ENCODE measurements around the gene CTRB1. TPM values are rescaled to one million over a fixed set of nuclear protein-coding genes. Genes with fewer than 3 reads are reported as not detected.

Gene CTRB1
- total RNA-seq, 1 experiment from 2014 or later = not detected

DNA sequence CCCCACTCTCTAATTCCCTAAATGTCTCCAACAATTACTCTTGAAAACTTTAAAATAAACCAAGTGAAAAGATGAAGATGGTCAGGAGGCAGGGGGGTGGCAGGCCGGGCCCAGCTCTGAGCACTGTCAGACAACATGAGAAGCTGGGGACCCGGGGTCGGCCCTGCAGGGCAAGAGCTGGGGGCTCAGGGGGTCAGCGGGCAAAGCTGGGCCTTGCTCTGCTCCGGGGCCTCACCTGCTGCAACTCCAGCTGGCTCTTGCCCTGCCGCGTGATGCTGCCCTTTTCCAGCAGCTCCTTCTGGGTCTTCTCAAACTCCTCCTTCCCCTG is 14.8 kb downstream of the CTRB1 start:
- no peaks in the 10 kb centered on the region for H3K9me3 ChIP-seq (ENCODE audit: low read depth, low read length, poor library complexity, severe bottlenecking)
- ChIA-PET POLR2A (ENCODE audit: low non-redundant PET) (no interaction called here), CTCF (interaction anchor here (0.6 to 1.5 kb wide), 8 partner anchors 14 to 179 kb away, joined by 3 to 31 read pairs (median 6); no protein-coding TSS in a partner anchor)
- H3K4me3 ChIP-seq (ENCODE audit: low read depth, low read length, poor library complexity, severe bottlenecking) = no peak overlapping the region
- DNase-seq (ENCODE audit: low spot score) = no peak
- intact Hi-C loops (cut with micrococcal nuclease; ENCODE audit: unreplicated experiment) = loop anchor here (5.0 kb wide), 1 partner anchor 169 kb away; no protein-coding TSS in a partner anchor
- H3K36me3 ChIP-seq (ENCODE audit: insufficient read depth, low read length, poor library complexity, severe bottlenecking) = peaks cover 37% of the 10 kb centered on the region
- TF ChIP-seq EZH2 (IDR thresholded peaks at IDR 0.05; ENCODE audit: borderline replicate concordance, low read depth, low read length, poor library complexity, severe bottlenecking) = no peak
- TF ChIP-seq, protein P1, sequence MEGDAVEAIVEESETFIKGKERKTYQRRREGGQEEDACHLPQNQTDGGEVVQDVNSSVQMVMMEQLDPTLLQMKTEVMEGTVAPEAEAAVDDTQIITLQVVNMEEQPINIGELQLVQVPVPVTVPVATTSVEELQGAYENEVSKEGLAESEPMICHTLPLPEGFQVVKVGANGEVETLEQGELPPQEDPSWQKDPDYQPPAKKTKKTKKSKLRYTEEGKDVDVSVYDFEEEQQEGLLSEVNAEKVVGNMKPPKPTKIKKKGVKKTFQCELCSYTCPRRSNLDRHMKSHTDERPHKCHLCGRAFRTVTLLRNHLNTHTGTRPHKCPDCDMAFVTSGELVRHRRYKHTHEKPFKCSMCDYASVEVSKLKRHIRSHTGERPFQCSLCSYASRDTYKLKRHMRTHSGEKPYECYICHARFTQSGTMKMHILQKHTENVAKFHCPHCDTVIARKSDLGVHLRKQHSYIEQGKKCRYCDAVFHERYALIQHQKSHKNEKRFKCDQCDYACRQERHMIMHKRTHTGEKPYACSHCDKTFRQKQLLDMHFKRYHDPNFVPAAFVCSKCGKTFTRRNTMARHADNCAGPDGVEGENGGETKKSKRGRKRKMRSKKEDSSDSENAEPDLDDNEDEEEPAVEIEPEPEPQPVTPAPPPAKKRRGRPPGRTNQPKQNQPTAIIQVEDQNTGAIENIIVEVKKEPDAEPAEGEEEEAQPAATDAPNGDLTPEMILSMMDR (conservative IDR thresholded peaks at IDR 0.05; ENCODE audit: low read depth, low read length) = no peak
- BruUV-seq (replicated peaks) = no TSS peak
- H3K4me1 ChIP-seq (ENCODE audit: insufficient read depth, low read length, poor library complexity, severe bottlenecking) = peaks cover 18% of the 10 kb centered on the region
- H3K27ac ChIP-seq (ENCODE audit: low read depth, low read length, poor library complexity, severe bottlenecking) = no peak overlapping the region
- no peaks in the 10 kb centered on the region for H3K27me3 ChIP-seq (replicated peaks; ENCODE audit: insufficient read depth, low read depth, low read length, poor library complexity)

DNA sequence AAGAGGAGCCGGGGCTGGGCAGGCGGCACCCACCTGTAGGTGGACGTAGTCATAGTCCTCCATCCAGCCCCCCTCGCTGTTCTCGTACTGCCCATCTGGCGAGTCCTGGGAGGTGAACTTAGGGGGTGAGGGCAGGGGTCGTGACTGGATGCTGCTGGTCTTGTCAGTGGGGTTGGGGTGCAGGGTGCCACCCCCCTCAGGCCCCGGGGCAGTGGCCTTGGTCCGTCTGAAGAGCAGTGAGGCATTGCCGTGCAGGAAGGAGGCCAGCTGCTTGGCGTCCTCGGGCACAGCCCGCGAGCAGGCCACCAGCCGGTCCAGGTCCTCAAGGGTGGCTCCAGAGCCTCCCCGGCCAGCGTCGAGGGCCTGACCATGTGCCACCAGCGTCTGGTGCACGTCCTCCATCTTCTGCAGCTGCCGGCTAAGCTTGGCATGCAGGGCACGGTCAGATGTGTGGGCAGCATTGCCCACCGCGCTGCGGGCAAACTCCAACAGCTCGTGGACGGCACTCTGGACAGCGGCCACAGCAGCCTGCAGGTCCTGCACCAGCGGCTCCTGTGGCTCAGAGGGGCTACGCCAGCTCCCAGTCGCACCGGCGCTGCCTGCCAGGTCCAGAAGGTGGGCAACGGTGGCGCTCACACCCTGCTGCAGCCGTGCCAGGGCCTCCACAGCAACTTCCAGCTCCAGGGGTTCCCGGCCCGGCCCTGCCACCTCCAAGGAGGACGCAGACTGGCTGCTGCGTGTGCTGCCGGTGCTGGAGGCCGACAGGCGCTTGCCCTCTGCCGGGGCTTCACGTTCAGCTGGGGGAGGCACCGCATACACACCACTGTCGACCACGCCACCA is 16.3 kb downstream of the CTRB1 start:
- no peak overlapping the region for H3K27ac ChIP-seq (ENCODE audit: low read depth, low read length, poor library complexity, severe bottlenecking)
- H3K4me1 ChIP-seq (ENCODE audit: insufficient read depth, low read length, poor library complexity, severe bottlenecking) = peaks cover 33% of the 10 kb centered on the region
- H3K4me3 ChIP-seq (ENCODE audit: low read depth, low read length, poor library complexity, severe bottlenecking) = no peak overlapping the region
- DNase-seq (ENCODE audit: low spot score) = no peak
- ChIA-PET POLR2A (ENCODE audit: low non-redundant PET) (no interaction called here), CTCF (interaction anchor here (0.8 kb wide), 1 partner anchor 150 kb away, joined by 3 read pairs; no protein-coding TSS in a partner anchor)
- BruUV-seq (replicated peaks) = no TSS peak
- peaks cover 27% of the 10 kb centered on the region for H3K36me3 ChIP-seq (ENCODE audit: insufficient read depth, low read length, poor library complexity, severe bottlenecking)
- TF ChIP-seq, protein P1 (conservative IDR thresholded peaks at IDR 0.05; ENCODE audit: low read depth, low read length) = no peak
- no peak for TF ChIP-seq EZH2 (IDR thresholded peaks at IDR 0.05; ENCODE audit: borderline replicate concordance, low read depth, low read length, poor library complexity, severe bottlenecking)
- no peaks in the 10 kb centered on the region for H3K27me3 ChIP-seq (replicated peaks; ENCODE audit: insufficient read depth, low read depth, low read length, poor library complexity)
- intact Hi-C loops (cut with micrococcal nuclease; ENCODE audit: unreplicated experiment) = loop anchor here (1.0 to 5.0 kb wide), 2 partner anchors 150 to 167 kb away; no protein-coding TSS in a partner anchor
- no peaks in the 10 kb centered on the region for H3K9me3 ChIP-seq (ENCODE audit: low read depth, low read length, poor library complexity, severe bottlenecking)

DNA sequence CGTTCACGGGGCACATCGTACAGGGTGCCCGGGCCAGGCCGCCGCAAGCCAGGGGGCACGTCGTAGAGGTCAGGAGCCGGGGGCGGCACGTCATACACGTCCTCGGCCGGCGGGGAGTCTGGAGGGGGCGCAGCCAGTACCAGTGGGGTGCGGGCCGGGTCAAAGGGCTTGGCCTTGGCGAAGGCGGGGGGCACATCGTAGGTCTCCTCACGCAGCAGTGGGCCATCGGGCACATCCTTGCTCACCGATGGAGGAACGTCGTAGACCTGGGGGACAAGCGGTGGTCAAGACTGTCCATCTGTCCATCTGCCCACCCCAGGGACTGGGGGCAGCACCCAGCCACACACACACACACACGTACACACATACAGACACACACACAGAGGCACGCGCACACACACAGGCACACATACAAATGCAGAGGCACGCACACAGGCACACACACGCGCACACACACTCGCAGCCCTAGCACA is 17.0 kb downstream of the CTRB1 start:
- Histone ChIP-seq H3K9me3 (ENCODE audit: low read depth, low read length, poor library complexity, severe bottlenecking) (no peaks in the 10 kb centered on the region), H3K4me1 (ENCODE audit: insufficient read depth, low read length, poor library complexity, severe bottlenecking) (peaks cover 40% of the 10 kb centered on the region), H3K27me3 (replicated peaks; ENCODE audit: insufficient read depth, low read depth, low read length, poor library complexity) (no peaks in the 10 kb centered on the region), H3K4me3 (ENCODE audit: low read depth, low read length, poor library complexity, severe bottlenecking) (no peak overlapping the region), H3K36me3 (ENCODE audit: insufficient read depth, low read length, poor library complexity, severe bottlenecking) (peaks cover 26% of the 10 kb centered on the region), H3K27ac (ENCODE audit: low read depth, low read length, poor library complexity, severe bottlenecking) (no peak overlapping the region)
- no TSS peak for BruUV-seq (replicated peaks)
- no peak for TF ChIP-seq EZH2 (IDR thresholded peaks at IDR 0.05; ENCODE audit: borderline replicate concordance, low read depth, low read length, poor library complexity, severe bottlenecking)
- TF ChIP-seq, protein P1 (conservative IDR thresholded peaks at IDR 0.05; ENCODE audit: low read depth, low read length) = no peak
- DNase-seq (ENCODE audit: low spot score) = no peak
- ChIA-PET POLR2A (ENCODE audit: low non-redundant PET) (no interaction called here), CTCF (no interaction called here)
- intact Hi-C loops (cut with micrococcal nuclease; ENCODE audit: unreplicated experiment) = no loop called here
